Astrocyte (in vitro differentiated cells and primary cell): Measurements from ENCODE around the gene FSD1L. TPM values are rescaled to one million over a fixed set of nuclear protein-coding genes. Genes with fewer than 3 reads are reported as not detected.

ENCODE experiments used
- DNase-seq: peaks from one replicate; pipeline ENCODE4 v3.0.0-alpha.2; 2010; ENCODE audit warnings: low read depth
- FAIRE-seq: peaks from 2 replicates; lab custom pipeline; 2011; peaks lifted over from hg19 to GRCh38; lab: Jason Lieb, UNC
- H2AFZ ChIP-seq: 2 replicates; pipeline ENCODE4 v1.6.0; 2012; ENCODE audit warnings: low read depth, low read length, inconsistent platforms
- H3K27ac ChIP-seq: 2 replicates; pipeline ENCODE4 v1.5.1; 2011; ENCODE audit warnings: low read depth, low read length, inconsistent platforms
- H3K27me3 ChIP-seq: 2 replicates; pipeline ENCODE4 v1.6.0; 2011; ENCODE audit warnings: low read length, inconsistent platforms; ENCODE audit not compliant: insufficient read depth
- H3K36me3 ChIP-seq: 2 replicates; pipeline ENCODE4 v1.5.1; 2011; ENCODE audit warnings: low read length, inconsistent platforms; ENCODE audit not compliant: insufficient read depth
- H3K4me1 ChIP-seq: 2 replicates; pipeline ENCODE4 v1.5.1; 2011; ENCODE audit warnings: low read length, inconsistent platforms; ENCODE audit not compliant: insufficient read depth
- H3K4me2 ChIP-seq: 2 replicates; pipeline ENCODE4 v1.6.0; 2012; ENCODE audit warnings: low read length, inconsistent platforms
- H3K4me3 ChIP-seq: 2 replicates; pipeline ENCODE4 v1.5.1; 2011; ENCODE audit warnings: low read depth, mild to moderate bottlenecking, low read length, inconsistent platforms; ENCODE audit not compliant: insufficient read depth
- H3K79me2 ChIP-seq: 2 replicates; pipeline ENCODE4 v1.6.0; 2012; ENCODE audit warnings: mild to moderate bottlenecking, low read length, inconsistent platforms; ENCODE audit not compliant: insufficient read depth
- H3K9ac ChIP-seq: 2 replicates; pipeline ENCODE4 v1.6.0; 2012; ENCODE audit warnings: mild to moderate bottlenecking, low read length, inconsistent platforms
- H3K9me3 ChIP-seq: 2 replicates; pipeline ENCODE4 v1.5.1; 2012; ENCODE audit warnings: low read depth, mild to moderate bottlenecking, low read length, inconsistent platforms; ENCODE audit not compliant: insufficient read depth
- H4K20me1 ChIP-seq: 2 replicates; pipeline ENCODE4 v1.6.0; 2012; ENCODE audit warnings: low read length, inconsistent platforms; ENCODE audit not compliant: insufficient read depth
- H3K27ac Mint-ChIP-seq: one replicate; pipeline ENCODE4 v1.8.0; 2021; ENCODE audit warnings: mild to moderate bottlenecking, mixed read lengths; ENCODE audit not compliant: unreplicated experiment
- H3K27me3 Mint-ChIP-seq: one replicate; pipeline ENCODE4 v1.8.0; 2021; ENCODE audit warnings: low read depth, mixed read lengths; ENCODE audit not compliant: unreplicated experiment
- H3K36me3 Mint-ChIP-seq: one replicate; pipeline ENCODE4 v1.8.0; 2021; ENCODE audit warnings: low read depth, mixed read lengths; ENCODE audit not compliant: unreplicated experiment
- H3K4me1 Mint-ChIP-seq: one replicate; pipeline ENCODE4 v1.8.0; 2021; ENCODE audit warnings: low read depth, mixed read lengths; ENCODE audit not compliant: unreplicated experiment
- H3K4me3 Mint-ChIP-seq: one replicate; pipeline ENCODE4 v1.8.0; 2021; ENCODE audit warnings: mild to moderate bottlenecking, moderate library complexity, mixed read lengths; ENCODE audit not compliant: unreplicated experiment
- H3K9me3 Mint-ChIP-seq: one replicate; pipeline ENCODE4 v1.8.0; 2021; ENCODE audit warnings: mild to moderate bottlenecking, mixed read lengths; ENCODE audit not compliant: unreplicated experiment
- CTCF ChIP-seq: IDR thresholded peaks from 2 replicates; pipeline ENCODE4 v1.5.1; 2011; ENCODE audit warnings: low read depth, mild to moderate bottlenecking, inconsistent platforms, low read length, moderate library complexity; ENCODE audit not compliant: insufficient read depth
- EZH2 ChIP-seq: IDR thresholded peaks from 2 replicates; pipeline ENCODE4 v1.6.1; 2012; ENCODE audit warnings: mild to moderate bottlenecking, low read length, inconsistent platforms; ENCODE audit not compliant: insufficient read depth
- total RNA-seq: library from RNA; stranded (reverse); gene quantifications from 2 replicates; pipeline ENCODE4 v1.2.1, GENCODE V29; 2021

Gene FSD1L
- total RNA-seq, 1 donor from 2014 or later, result 7.0 TPM

- no peaks in the 10 kb centered on the region for H3K4me1 ChIP-seq
- FAIRE-seq, result no peak
- H4K20me1 ChIP-seq, result peaks cover 18% of the 10 kb centered on the region
- DNase-seq, result no peak
- Mint-ChIP-seq H3K27ac (no peak overlapping the region), H3K4me3 (no peak overlapping the region), H3K4me1 (peaks cover 7% of the 10 kb centered on the region), H3K36me3 (peaks cover 5% of the 10 kb centered on the region), H3K9me3 (no peaks in the 10 kb centered on the region), H3K27me3 (no peaks in the 10 kb centered on the region)
- no peak overlapping the region for H2AFZ ChIP-seq
- H3K9ac ChIP-seq, result no peak overlapping the region
- H3K4me3 ChIP-seq, result no peak overlapping the region
- no peaks in the 10 kb centered on the region for H3K27me3 ChIP-seq
- no peaks in the 10 kb centered on the region for H3K9me3 ChIP-seq
- H3K79me2 ChIP-seq, result peaks cover 52% of the 10 kb centered on the region
- H3K36me3 ChIP-seq, result no peaks in the 10 kb centered on the region
- TF ChIP-seq EZH2 (no peak), CTCF (no peak)
- H3K27ac ChIP-seq, result no peak overlapping the region
- no peak overlapping the region for H3K4me2 ChIP-seq
Measured at GRCh38 chr9:105501414-105501813, 53.6 kb downstream of the FSD1L start.

GRCh38 chr9:105502276-105502675 lies 54.4 kb downstream of the FSD1L start:
- Histone ChIP-seq H3K79me2 (peaks cover 43% of the 10 kb centered on the region), H3K4me3 (no peak overlapping the region), H3K36me3 (no peaks in the 10 kb centered on the region), H3K9ac (no peak overlapping the region), H3K27ac (no peak overlapping the region), H3K4me2 (no peak overlapping the region), H3K27me3 (no peaks in the 10 kb centered on the region), H3K9me3 (no peaks in the 10 kb centered on the region), H3K4me1 (no peaks in the 10 kb centered on the region), H4K20me1 (peaks cover 12% of the 10 kb centered on the region), H2AFZ (no peak overlapping the region)
- H3K27me3 Mint-ChIP-seq, result no peaks in the 10 kb centered on the region
- TF ChIP-seq CTCF, result no peak
- TF ChIP-seq EZH2, result no peak
- H3K36me3 Mint-ChIP-seq, result peaks cover under 1% of the 10 kb centered on the region
- FAIRE-seq, result no peak
- H3K9me3 Mint-ChIP-seq, result no peaks in the 10 kb centered on the region
- no peak overlapping the region for H3K27ac Mint-ChIP-seq
- DNase-seq, result no peak
- H3K4me1 Mint-ChIP-seq, result peaks cover 7% of the 10 kb centered on the region
- no peak overlapping the region for H3K4me3 Mint-ChIP-seq

- no peak overlapping the region for H3K9ac ChIP-seq
- no peak overlapping the region for H2AFZ ChIP-seq
- peaks cover 32% of the 10 kb centered on the region for H3K79me2 ChIP-seq
- H3K9me3 Mint-ChIP-seq, result no peaks in the 10 kb centered on the region
- H3K4me2 ChIP-seq, result no peak overlapping the region
- no peaks in the 10 kb centered on the region for H3K9me3 ChIP-seq
- no peaks in the 10 kb centered on the region for H3K36me3 Mint-ChIP-seq
- no peak overlapping the region for H3K27ac ChIP-seq
- DNase-seq (no peak), FAIRE-seq (no peak)
- H3K4me1 Mint-ChIP-seq, result peaks cover 7% of the 10 kb centered on the region
- TF ChIP-seq EZH2, result no peak
- TF ChIP-seq CTCF, result no peak
- no peak overlapping the region for H3K4me3 Mint-ChIP-seq
- no peaks in the 10 kb centered on the region for H3K27me3 ChIP-seq
- H3K4me1 ChIP-seq, result no peaks in the 10 kb centered on the region
- H3K27ac Mint-ChIP-seq, result no peak overlapping the region
- peaks cover 9% of the 10 kb centered on the region for H4K20me1 ChIP-seq
- no peaks in the 10 kb centered on the region for H3K36me3 ChIP-seq
- no peak overlapping the region for H3K4me3 ChIP-seq
- H3K27me3 Mint-ChIP-seq, result no peaks in the 10 kb centered on the region
Measured at GRCh38 chr9:105503881-105504280, 56.0 kb downstream of the FSD1L start.
